ENCODE results near the gene GRIK1.

The GRIK1 gene

DNA sequence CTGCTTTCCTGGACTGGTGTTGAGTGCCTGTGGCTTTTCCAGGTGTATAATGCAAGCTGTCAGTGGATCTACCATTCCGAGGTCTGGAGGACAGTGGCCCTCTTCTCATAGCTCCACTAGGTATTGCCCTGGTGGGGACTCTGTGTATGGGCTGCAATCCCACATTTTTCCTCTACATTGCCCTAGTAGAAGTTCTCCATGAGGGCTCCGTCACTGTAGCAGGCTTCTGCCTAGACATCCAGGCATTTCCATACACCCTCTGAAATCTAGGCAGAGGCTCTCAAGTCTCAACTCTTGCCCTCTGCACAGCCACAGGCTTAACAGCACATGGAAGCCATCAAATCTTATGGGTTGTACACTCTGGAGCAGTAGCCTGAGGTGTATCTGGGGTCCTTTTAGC is 107.6 kb downstream of the GRIK1 start:
- H3K4me2 ChIP-seq (ENCODE audit: low read length), result no peak overlapping the region
- H3K4me3 ChIP-seq (ENCODE audit: low read length), result no peak overlapping the region
- no peak overlapping the region for H3K27ac ChIP-seq (ENCODE audit: low read depth, low read length)
- TF ChIP-seq CTCF (IDR thresholded peaks at IDR 0.05; ENCODE audit: low read depth, low read length, poor library complexity, severe bottlenecking), result no peak
- TF ChIP-seq EZH2phosphoT487 (IDR thresholded peaks at IDR 0.05; ENCODE audit: borderline replicate concordance, low read length), result no peak
- H3K4me1 ChIP-seq (ENCODE audit: control insufficient read depth, low read length), result no peaks in the 10 kb centered on the region
- H3K9me3 ChIP-seq (ENCODE audit: control insufficient read depth, insufficient read depth, low read length), result peaks cover 6% of the 10 kb centered on the region; the same call in 1 of the 2 replicates
- no peaks in the 10 kb centered on the region for H3K36me3 ChIP-seq (ENCODE audit: control insufficient read depth, low read length)
- H3K79me2 ChIP-seq (ENCODE audit: control insufficient read depth, low read length), result no peaks in the 10 kb centered on the region
- no peaks in the 10 kb centered on the region for H3K27me3 ChIP-seq (ENCODE audit: control insufficient read depth, low read length)
- H4K20me1 ChIP-seq (ENCODE audit: control insufficient read depth, insufficient read depth, low read depth, low read length), result no peaks in the 10 kb centered on the region
- no peaks in the 10 kb centered on the region for H3K9me2 ChIP-seq (replicated peaks; ENCODE audit: control insufficient read depth, low read length)
- no peaks in the 10 kb centered on the region for H3F3A ChIP-seq (ENCODE audit: control insufficient read depth, insufficient read depth)

DNA sequence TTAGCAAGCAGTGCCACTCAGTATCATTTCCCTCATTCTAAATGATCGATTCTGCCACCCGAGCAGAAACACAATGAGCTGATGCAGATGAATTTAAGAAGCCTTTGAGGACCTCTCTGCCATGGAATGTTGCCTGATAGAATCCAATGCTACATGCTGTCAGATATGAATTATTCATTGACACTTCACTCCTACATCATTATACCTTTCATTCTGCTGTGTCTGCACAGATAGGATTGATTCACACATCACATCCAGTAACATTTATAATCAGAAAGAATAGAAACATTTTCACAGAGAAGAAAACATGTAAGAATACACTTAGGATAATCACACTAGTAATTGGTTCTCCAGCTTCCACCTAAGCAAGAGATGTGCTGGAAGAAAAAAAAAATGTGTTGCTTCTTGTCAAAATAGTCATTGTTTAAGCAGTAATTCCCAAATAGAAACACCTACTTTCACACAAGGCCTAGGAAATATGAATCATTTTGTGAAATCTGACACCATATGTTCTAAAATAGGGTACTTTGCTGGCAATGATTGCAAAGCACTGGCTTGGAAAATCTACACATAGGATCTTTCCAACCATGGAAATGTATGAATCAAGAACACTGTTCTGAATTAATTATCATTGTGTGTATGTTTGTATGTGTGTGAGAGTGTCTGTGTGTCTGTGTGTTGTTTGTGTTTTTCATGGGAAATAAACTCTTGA is 110.1 kb downstream of the GRIK1 start:
- Histone ChIP-seq H3K27me3 (ENCODE audit: control insufficient read depth, low read length) (no peaks in the 10 kb centered on the region), H3K27ac (ENCODE audit: low read depth, low read length) (no peak overlapping the region), H3K79me2 (ENCODE audit: control insufficient read depth, low read length) (no peaks in the 10 kb centered on the region), H3F3A (ENCODE audit: control insufficient read depth, insufficient read depth) (no peaks in the 10 kb centered on the region), H3K9me3 (ENCODE audit: control insufficient read depth, insufficient read depth, low read length) (peaks cover 6% of the 10 kb centered on the region; the same call in 1 of the 2 replicates), H3K4me3 (ENCODE audit: low read length) (no peak overlapping the region), H3K36me3 (ENCODE audit: control insufficient read depth, low read length) (no peaks in the 10 kb centered on the region), H3K4me1 (ENCODE audit: control insufficient read depth, low read length) (no peaks in the 10 kb centered on the region), H4K20me1 (ENCODE audit: control insufficient read depth, insufficient read depth, low read depth, low read length) (no peaks in the 10 kb centered on the region), H3K4me2 (ENCODE audit: low read length) (no peak overlapping the region), H3K9me2 (replicated peaks; ENCODE audit: control insufficient read depth, low read length) (no peaks in the 10 kb centered on the region)
- no peak for TF ChIP-seq CTCF (IDR thresholded peaks at IDR 0.05; ENCODE audit: low read depth, low read length, poor library complexity, severe bottlenecking)
- TF ChIP-seq EZH2phosphoT487 (IDR thresholded peaks at IDR 0.05; ENCODE audit: borderline replicate concordance, low read length), result no peak

DNA sequence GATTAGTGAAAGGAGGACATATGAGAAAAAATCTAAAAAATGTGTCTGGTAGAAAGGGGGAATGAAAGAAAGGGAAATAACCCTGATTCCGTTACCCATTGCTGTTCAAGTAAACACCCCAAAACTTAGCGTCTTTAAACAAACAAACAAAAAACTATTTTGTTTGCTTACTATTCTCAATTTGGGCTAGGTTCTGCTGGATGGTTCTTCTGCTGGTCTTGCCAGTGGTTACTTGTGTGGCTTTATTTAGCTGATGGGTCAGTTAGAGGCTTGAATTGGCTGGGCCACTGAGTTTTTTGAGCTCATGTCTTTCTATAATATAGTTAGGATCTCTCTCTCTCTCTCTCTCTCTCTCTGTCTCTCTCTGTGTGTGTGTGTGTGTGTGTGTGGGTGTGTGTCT is 112.1 kb downstream of the GRIK1 start:
- H3K79me2 ChIP-seq (ENCODE audit: control insufficient read depth, low read length), result no peaks in the 10 kb centered on the region
- no peaks in the 10 kb centered on the region for H3F3A ChIP-seq (ENCODE audit: control insufficient read depth, insufficient read depth)
- H3K9me3 ChIP-seq (ENCODE audit: control insufficient read depth, insufficient read depth, low read length), result peaks cover 6% of the 10 kb centered on the region; the same call in 1 of the 2 replicates
- no peaks in the 10 kb centered on the region for H4K20me1 ChIP-seq (ENCODE audit: control insufficient read depth, insufficient read depth, low read depth, low read length)
- H3K4me1 ChIP-seq (ENCODE audit: control insufficient read depth, low read length), result no peaks in the 10 kb centered on the region
- no peaks in the 10 kb centered on the region for H3K9me2 ChIP-seq (replicated peaks; ENCODE audit: control insufficient read depth, low read length)
- H3K36me3 ChIP-seq (ENCODE audit: control insufficient read depth, low read length), result no peaks in the 10 kb centered on the region
- no peaks in the 10 kb centered on the region for H3K27me3 ChIP-seq (ENCODE audit: control insufficient read depth, low read length)
- H3K4me2 ChIP-seq (ENCODE audit: low read length), result no peak overlapping the region
- TF ChIP-seq CTCF (IDR thresholded peaks at IDR 0.05; ENCODE audit: low read depth, low read length, poor library complexity, severe bottlenecking) (no peak), EZH2phosphoT487 (IDR thresholded peaks at IDR 0.05; ENCODE audit: borderline replicate concordance, low read length) (no peak)
- no peak overlapping the region for H3K4me3 ChIP-seq (ENCODE audit: low read length)
- no peak overlapping the region for H3K27ac ChIP-seq (ENCODE audit: low read depth, low read length)

Measured in DOHH2 (cell line).